ENCODE data around the gene ENTHD1.

The ENTHD1 gene

DNA sequence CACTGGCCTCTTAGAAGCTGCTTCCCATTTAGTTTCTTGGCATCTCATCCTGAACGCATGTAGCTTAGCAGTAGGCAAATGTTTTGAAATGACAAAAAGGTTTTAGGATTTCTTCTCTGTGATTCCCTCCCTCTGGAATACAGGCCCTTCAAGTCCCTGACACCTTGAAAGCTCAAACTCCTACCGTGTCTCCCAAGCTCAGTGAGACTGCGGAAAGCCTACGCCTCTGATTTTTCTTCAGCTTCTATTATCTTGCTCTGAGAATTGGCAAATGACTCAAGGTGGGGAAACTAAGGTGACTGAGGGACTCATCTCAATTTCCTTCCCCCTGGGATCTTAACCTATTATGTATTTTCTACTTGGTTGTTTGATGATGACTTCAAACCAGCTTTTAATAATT lies 130.3 kb downstream of the ENTHD1 start:
- TF ChIP-seq, protein P1, sequence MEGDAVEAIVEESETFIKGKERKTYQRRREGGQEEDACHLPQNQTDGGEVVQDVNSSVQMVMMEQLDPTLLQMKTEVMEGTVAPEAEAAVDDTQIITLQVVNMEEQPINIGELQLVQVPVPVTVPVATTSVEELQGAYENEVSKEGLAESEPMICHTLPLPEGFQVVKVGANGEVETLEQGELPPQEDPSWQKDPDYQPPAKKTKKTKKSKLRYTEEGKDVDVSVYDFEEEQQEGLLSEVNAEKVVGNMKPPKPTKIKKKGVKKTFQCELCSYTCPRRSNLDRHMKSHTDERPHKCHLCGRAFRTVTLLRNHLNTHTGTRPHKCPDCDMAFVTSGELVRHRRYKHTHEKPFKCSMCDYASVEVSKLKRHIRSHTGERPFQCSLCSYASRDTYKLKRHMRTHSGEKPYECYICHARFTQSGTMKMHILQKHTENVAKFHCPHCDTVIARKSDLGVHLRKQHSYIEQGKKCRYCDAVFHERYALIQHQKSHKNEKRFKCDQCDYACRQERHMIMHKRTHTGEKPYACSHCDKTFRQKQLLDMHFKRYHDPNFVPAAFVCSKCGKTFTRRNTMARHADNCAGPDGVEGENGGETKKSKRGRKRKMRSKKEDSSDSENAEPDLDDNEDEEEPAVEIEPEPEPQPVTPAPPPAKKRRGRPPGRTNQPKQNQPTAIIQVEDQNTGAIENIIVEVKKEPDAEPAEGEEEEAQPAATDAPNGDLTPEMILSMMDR (IDR thresholded peaks at IDR 0.05) = no peak

DNA sequence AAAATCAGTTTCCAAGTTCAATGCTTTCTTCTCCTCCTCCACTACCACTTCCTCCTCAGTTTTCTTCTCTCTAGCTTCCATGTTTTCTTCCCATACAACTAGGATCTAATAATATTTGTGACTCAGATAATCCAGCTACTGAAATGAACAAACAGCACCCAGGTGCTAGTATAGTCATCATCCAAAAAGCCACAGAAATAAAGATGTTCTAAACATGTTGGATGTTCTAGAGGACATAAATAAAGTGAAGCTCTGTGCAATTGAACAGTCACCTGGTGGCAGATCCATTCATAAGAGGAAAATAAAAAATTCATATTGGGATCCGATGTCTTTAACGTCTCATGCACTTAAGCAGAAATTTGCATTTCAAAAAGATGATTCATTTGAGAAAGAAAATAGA lies 142.8 kb downstream of the ENTHD1 start:
- TF ChIP-seq, protein P1 (IDR thresholded peaks at IDR 0.05) = no peak

DNA sequence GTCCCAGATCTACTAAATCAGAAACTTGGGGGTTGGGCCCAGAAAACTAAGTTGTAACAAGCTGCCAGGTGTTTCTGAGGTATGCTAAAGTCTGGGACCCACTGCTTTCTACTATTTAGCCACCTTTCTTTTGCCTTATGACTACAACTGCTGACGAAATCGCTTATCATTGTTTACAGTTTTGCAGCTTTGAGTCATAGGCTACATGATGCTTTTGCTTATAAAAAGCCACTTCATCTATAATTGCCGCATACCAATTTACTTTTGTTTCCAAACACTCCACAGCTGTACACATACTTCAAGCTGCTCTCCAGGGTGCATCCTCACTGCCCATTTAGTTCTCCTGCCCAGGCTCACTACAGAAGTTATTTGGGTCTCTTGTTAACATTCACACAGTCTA lies 144.7 kb downstream of the ENTHD1 start:
- TF ChIP-seq, protein P1 (IDR thresholded peaks at IDR 0.05) = no peak

DNA sequence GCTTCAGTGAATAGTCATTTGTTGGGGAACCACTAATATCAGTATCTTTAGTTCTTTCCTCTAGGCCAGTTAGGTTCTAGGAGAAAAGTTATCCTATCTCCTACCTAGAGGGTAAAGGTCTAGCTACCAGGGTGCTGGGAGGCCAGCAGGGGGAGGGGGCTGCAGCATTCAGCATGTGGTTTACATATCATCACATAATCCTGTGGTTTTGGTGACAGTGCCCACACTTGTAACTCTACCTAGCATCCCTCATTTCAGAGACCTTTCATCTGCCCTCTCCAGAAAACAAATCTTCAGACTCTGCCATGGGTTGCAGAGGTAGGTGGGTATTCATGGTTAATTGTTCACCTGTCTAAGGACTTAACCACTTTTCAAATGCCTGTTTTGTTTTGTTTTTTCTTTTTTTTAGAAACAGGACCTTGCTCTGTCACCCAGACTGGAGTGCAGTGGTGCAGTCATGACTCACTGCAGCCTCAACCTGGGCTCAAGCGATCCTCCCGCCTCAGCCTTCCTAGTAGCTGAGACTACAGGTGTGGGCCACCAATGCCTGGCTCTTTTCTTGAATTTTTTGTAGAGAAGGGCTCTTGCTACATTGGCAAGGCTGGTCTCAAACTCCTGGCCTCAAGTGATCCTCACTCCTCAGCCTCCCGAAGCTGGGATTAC lies 146.8 kb downstream of the ENTHD1 start:
- TF ChIP-seq, protein P1 (IDR thresholded peaks at IDR 0.05) = no peak

DNA sequence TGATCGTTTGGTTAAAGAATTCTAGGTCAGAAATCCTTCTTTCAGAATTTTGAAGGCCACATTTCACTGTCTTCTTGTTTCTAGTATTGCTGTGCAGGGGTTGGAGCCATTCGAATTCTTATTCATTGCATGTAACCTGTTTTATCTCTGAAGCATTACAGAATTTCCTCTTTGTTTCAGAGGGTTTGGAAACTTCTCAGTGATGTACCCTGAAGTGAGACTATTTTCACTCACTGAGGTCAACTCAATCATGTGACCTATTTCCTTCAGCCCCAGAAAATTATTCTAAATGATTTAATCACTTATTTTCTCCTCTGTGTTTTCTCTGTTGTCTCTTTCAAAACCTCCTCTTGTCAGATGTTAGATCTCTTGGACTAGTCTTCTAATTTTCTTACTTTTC lies 147.8 kb downstream of the ENTHD1 start:
- TF ChIP-seq, protein P1 (IDR thresholded peaks at IDR 0.05) = no peak

DNA sequence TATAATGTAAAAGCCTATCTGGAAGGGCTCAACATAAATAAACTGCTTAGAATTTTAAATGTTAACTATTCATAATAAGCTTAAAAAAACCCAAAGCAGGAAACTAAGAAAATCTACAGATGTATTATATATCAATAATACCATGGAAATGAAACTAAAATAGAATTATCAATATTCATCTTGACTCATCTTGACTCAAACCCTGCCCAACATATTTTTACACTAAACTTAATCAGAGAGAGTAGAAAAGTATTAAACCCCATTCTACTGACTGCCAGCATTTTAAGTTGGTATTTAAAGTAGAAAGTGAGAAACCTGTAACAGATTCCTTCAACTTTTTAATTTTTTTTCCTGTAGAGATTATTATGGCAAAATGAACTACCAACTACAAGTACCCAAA lies 149.2 kb downstream of the ENTHD1 start:
- TF ChIP-seq, protein P1 (IDR thresholded peaks at IDR 0.05) = no peak

DNA sequence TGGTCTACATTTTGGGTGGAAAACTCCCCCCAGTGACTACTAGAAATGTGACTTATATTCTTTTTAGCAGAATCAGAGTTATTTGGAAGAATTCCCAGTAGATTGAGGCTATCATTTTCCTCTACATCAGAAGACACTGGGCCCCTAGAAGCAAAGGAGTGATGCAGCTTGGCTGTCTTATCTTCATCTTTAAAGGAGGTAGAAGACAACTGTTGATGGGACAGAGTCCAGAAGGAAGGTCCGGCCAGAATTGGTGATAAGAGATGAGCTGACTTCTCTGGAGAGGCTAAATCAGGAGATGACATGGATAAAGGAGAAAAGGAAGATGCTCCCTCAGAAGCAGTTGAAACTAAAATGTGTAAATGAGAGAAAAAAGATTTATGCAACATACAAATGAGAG lies 149.6 kb downstream of the ENTHD1 start:
- TF ChIP-seq, protein P1 (IDR thresholded peaks at IDR 0.05) = no peak
